H1 (cell line): ENCODE results near the gene MYOM3. TPM values are rescaled to one million over a fixed set of nuclear protein-coding genes. Genes with fewer than 3 reads are reported as not detected.

Source experiments
- CTCF ChIA-PET: fragments of 300-600 bp; sonication (Branson Sonifier 250); formaldehyde crosslinking; loops from one replicate; lab custom pipeline; 2021; ENCODE audit not compliant: partially characterized antibody; lab: Charles Lee
- POLR2A ChIA-PET: fragments of 300-600 bp; sonication (Branson Sonifier 250); formaldehyde crosslinking; loops from one replicate; lab custom pipeline; 2021; ENCODE audit warnings: inconsistent platforms; ENCODE audit not compliant: partially characterized antibody; lab: Charles Lee
- DNase-seq, 2 experiments: peaks; one replicate each; pipeline versions ENCODE4 v3.0.0 to v3.0.0-alpha.2; 2010 to 2022; ENCODE audit warnings: low spot score in 2 of 2, low read depth in 1 of 2, mixed read lengths in 1 of 2
- FAIRE-seq: peaks from 2 replicates; lab custom pipeline; 2011; peaks lifted over from hg19 to GRCh38; lab: Jason Lieb, UNC
- H2AFZ ChIP-seq: 2 replicates; pipeline ENCODE4 v1.8.1; 2012; ENCODE audit warnings: low read length, inconsistent platforms
- H2AK5ac ChIP-seq: 2 replicates; pipeline ENCODE4 v1.6.1; 2013; ENCODE audit warnings: low read depth, low read length
- H2BK120ac ChIP-seq: replicated peaks from 2 replicates; pipeline ENCODE3; 2013; ENCODE audit warnings: low read depth, low read length, inconsistent platforms
- H2BK12ac ChIP-seq: 2 replicates; pipeline ENCODE4 v1.6.1; 2013; ENCODE audit warnings: low read depth, low read length
- H2BK15ac ChIP-seq: 2 replicates; pipeline ENCODE4 v1.6.1; 2013; ENCODE audit warnings: low read length
- H2BK20ac ChIP-seq: 2 replicates; pipeline ENCODE4 v1.6.1; 2013; ENCODE audit warnings: low read length
- H2BK5ac ChIP-seq: 2 replicates; pipeline ENCODE4 v1.6.1; 2013; ENCODE audit warnings: low read depth, low read length
- H3K14ac ChIP-seq: 2 replicates; pipeline ENCODE4 v1.6.1; 2013; ENCODE audit warnings: inconsistent platforms; ENCODE audit not compliant: insufficient read length
- H3K18ac ChIP-seq: 2 replicates; pipeline ENCODE4 v1.6.1; 2013; ENCODE audit warnings: low read length; ENCODE audit errors: extremely low read depth
- H3K23ac ChIP-seq: 2 replicates; pipeline ENCODE4 v1.6.1; 2013; ENCODE audit warnings: inconsistent platforms; ENCODE audit not compliant: insufficient read length
- H3K23me2 ChIP-seq: 2 replicates; pipeline ENCODE4 v1.6.1; 2013; ENCODE audit warnings: low read depth, low read length
- H3K27ac ChIP-seq: 2 replicates; pipeline ENCODE4 v1.6.1; 2011; ENCODE audit warnings: low read depth, low read length, inconsistent platforms
- H3K27me3 ChIP-seq, 4 experiments: replicated peaks in 1 of 4; 1 replicate in 1 of 4; 2 replicates in 3 of 4; pipeline versions ENCODE4 v1.6.1 to v1.8.1; 2011 to 2013; ENCODE audit warnings: low read length in 3 of 4, mild to moderate bottlenecking in 3 of 4, inconsistent platforms in 2 of 4, mixed read lengths in 2 of 4, moderate library complexity in 1 of 4; ENCODE audit not compliant: control insufficient read depth in 3 of 4, insufficient read depth in 3 of 4; ENCODE audit errors: extremely low read depth in 1 of 4
- H3K36me3 ChIP-seq, 4 experiments: 2 replicates each; pipeline versions ENCODE4 v1.6.1 to v1.8.1; 2011 to 2013; ENCODE audit warnings: mild to moderate bottlenecking in 4 of 4, low read length in 3 of 4, moderate library complexity in 2 of 4, control low read depth in 1 of 4, inconsistent platforms in 1 of 4; ENCODE audit not compliant: insufficient read depth in 4 of 4, control insufficient read depth in 2 of 4
- H3K4ac ChIP-seq: replicated peaks from 2 replicates; pipeline ENCODE3; 2013; ENCODE audit warnings: low read length, low read depth, mixed read lengths, inconsistent platforms; ENCODE audit not compliant: insufficient read length
- H3K4me1 ChIP-seq, 4 experiments: replicated peaks in 1 of 4; 1 replicate in 1 of 4; 2 replicates in 3 of 4; pipeline versions ENCODE4 v1.6.1 to v1.8.1; 2011 to 2013; ENCODE audit warnings: low read length in 3 of 4, inconsistent platforms in 2 of 4, mixed read lengths in 1 of 4; ENCODE audit not compliant: insufficient read depth in 4 of 4, control insufficient read depth in 3 of 4
- H3K4me2 ChIP-seq, 2 experiments: 2 replicates each; pipeline versions ENCODE4 v1.6.1 to v1.8.1; 2011 to 2013; ENCODE audit warnings: low read depth in 2 of 2, low read length in 2 of 2, control low read depth in 1 of 2, inconsistent platforms in 1 of 2, mild to moderate bottlenecking in 1 of 2; ENCODE audit not compliant: insufficient read depth in 1 of 2
- H3K4me3 ChIP-seq, 4 experiments: fragments of 200-600, 300-600 bp in 1 of 4; sonication (generic), shearing (Covaris generic), sonication (Bioruptor Twin) in 1 of 4; 2 replicates each; pipeline versions ENCODE4 v1.5.1 to v1.8.1; 2011 to 2016; ENCODE audit warnings: low read length in 4 of 4, low read depth in 3 of 4, control low read depth in 2 of 4, inconsistent platforms in 2 of 4, mild to moderate bottlenecking in 2 of 4, mixed read lengths in 1 of 4, moderate library complexity in 1 of 4; ENCODE audit not compliant: insufficient read depth in 2 of 4; ENCODE audit errors: extremely low read depth in 1 of 4
- H3K56ac ChIP-seq: replicated peaks from 2 replicates; pipeline ENCODE3; 2013; ENCODE audit warnings: low read depth, mild to moderate bottlenecking, mixed read lengths, low read length, inconsistent platforms; ENCODE audit not compliant: insufficient read length
- H3K79me1 ChIP-seq: 2 replicates; pipeline ENCODE4 v1.6.1; 2013; ENCODE audit warnings: low read depth, low read length, control low read depth
- H3K79me2 ChIP-seq, 2 experiments: 2 replicates each; pipeline versions ENCODE4 v1.6.1 to v1.8.1; 2012 to 2013; ENCODE audit warnings: low read length in 2 of 2, mild to moderate bottlenecking in 2 of 2, inconsistent platforms in 1 of 2; ENCODE audit not compliant: insufficient read depth in 2 of 2, control insufficient read depth in 1 of 2
- H3K9ac ChIP-seq, 4 experiments: replicated peaks in 1 of 4; 1 replicate in 1 of 4; 2 replicates in 3 of 4; pipeline versions ENCODE4 v1.6.1 to v1.8.1; 2011 to 2013; ENCODE audit warnings: low read depth in 3 of 4, low read length in 3 of 4, control low read depth in 2 of 4, mild to moderate bottlenecking in 2 of 4, moderate library complexity in 2 of 4, inconsistent platforms in 1 of 4; ENCODE audit errors: extremely low read depth in 1 of 4
- H3K9me3 ChIP-seq, 2 experiments: 2 replicates each; pipeline versions ENCODE4 v1.6.1 to v1.8.1; 2012 to 2013; ENCODE audit warnings: mild to moderate bottlenecking in 2 of 2, moderate library complexity in 2 of 2, control low read depth in 1 of 2, inconsistent platforms in 1 of 2, low read depth in 1 of 2, low read length in 1 of 2, mixed read lengths in 1 of 2; ENCODE audit not compliant: insufficient read depth in 2 of 2
- H4K20me1 ChIP-seq, 2 experiments: replicated peaks in 1 of 2; 2 replicates each; pipeline versions ENCODE3 to v1.8.1; 2011 to 2013; ENCODE audit warnings: inconsistent platforms in 2 of 2, low read length in 2 of 2, mild to moderate bottlenecking in 1 of 2; ENCODE audit not compliant: insufficient read depth in 2 of 2, control insufficient read depth in 1 of 2
- H4K5ac ChIP-seq: 2 replicates; pipeline ENCODE4 v1.6.1; 2013; ENCODE audit warnings: low read length, low read depth, mixed read lengths, inconsistent platforms; ENCODE audit not compliant: insufficient read length
- H4K8ac ChIP-seq: 2 replicates; pipeline ENCODE4 v1.8.0; 2013; ENCODE audit warnings: mild to moderate bottlenecking, moderate library complexity, low read length, inconsistent platforms; ENCODE audit not compliant: insufficient read depth; ENCODE audit errors: extremely low read depth
- H4K91ac ChIP-seq: replicated peaks from 2 replicates; pipeline ENCODE3; 2013; ENCODE audit warnings: low read length, mixed read lengths, inconsistent platforms; ENCODE audit not compliant: insufficient read length
- JUND ChIP-seq: IDR thresholded peaks from 2 replicates; pipeline ENCODE4 v1.6.1; 2011; ENCODE audit warnings: mild to moderate bottlenecking, improper control_type of control experiment, low read length
- NANOG ChIP-seq: IDR thresholded peaks from 2 replicates; pipeline ENCODE4 v1.6.1; 2011; ENCODE audit warnings: low read length, low read depth, mild to moderate bottlenecking, inconsistent platforms; ENCODE audit not compliant: insufficient read depth, poor library complexity, severe bottlenecking
- WGBS, 2 experiments: shearing (Covaris generic) in 1 of 2; methylation state at CpG; one replicate each; pipeline versions ENCODE4 v1.1.6 to v1.1.7; 2013 to 2015; ENCODE audit warnings: low lambda C conversion rate in 2 of 2, mixed read lengths in 2 of 2, inconsistent platforms in 1 of 2, low coverage in 1 of 2, missing lambda C conversion rate in 1 of 2; ENCODE audit not compliant: insufficient replicate concordance in 2 of 2, insufficient coverage in 1 of 2, insufficient read length in 1 of 2; ENCODE audit errors: extremely low coverage in 1 of 2, missing lambda C conversion rate in 1 of 2; 5-methylcytosine and 5-hydroxymethylcytosine counted together
- polyA plus RNA-seq, 7 experiments: library from polyadenylated mRNA; depleted of rRNA in 3 of 7; stranded (reverse) in 5 of 7; unstranded in 2 of 7; fragments of >200 nt in 5 of 7; fragments of 200-250 nt in 2 of 7; gene quantifications; 1 replicate in 5 of 7; 2 replicates in 1 of 7; 4 replicates in 1 of 7; pipeline versions ENCODE4 v1.2.1 to v1.2.3, GENCODE V29; 2011 to 2013; ENCODE audit warnings: missing spikeins in 2 of 7, mixed read lengths in 2 of 7
- total RNA-seq: library from RNA; stranded (reverse); fragmentation: NEBNext Ultra II Directional; extraction: Animal tissue kit (Norgen Biotek cat#: 25700); gene quantifications from 2 replicates; pipeline ENCODE4 v1.2.1, GENCODE V29; 2021

MYOM3 gene
- total and polyA plus RNA-seq, 2 of the 8 experiments (the other 6 are each of a cell fraction or from before 2014, with no cell fraction given), result 0.08 to 0.09 TPM

DNA sequence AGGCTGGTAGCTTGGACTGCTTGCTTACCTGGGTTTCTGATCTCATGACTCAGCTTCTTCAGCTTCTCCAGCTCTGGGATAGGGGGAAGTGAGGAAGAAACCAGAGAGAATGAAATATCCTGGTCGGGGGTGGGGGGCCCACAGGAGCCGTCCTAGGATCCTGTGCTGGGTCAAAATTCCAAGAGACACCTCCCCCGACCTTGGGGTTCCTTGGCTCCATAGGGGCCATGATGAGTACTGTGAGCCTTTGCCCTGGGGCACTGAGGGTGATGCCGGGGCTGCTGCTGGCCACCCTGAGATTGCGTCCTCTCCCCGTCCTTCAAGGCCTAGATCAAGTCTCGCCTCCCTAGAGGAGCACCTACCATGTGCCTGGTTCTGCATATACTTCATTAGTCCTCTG, 40.0 kb downstream of the MYOM3 start:
- Histone ChIP-seq H2BK120ac (no peak overlapping the region), H3K18ac (no peak overlapping the region), H4K5ac (no peak overlapping the region), H3K79me2 (no peaks in the 10 kb centered on the region), H3K4ac (peak overlapping the region; percentile 19), H2BK12ac (peak overlapping the region; percentile 11; the same call in 1 of the 2 replicates), H3K56ac (no peak overlapping the region), H4K20me1 (no peaks in the 10 kb centered on the region), H3K79me1 (no peaks in the 10 kb centered on the region), H3K14ac (no peak overlapping the region), H3K23me2 (no peaks in the 10 kb centered on the region), H3K36me3 (no peaks in the 10 kb centered on the region), H3K4me2 (no peak overlapping the region), H2BK15ac (peak overlapping the region; percentile 13; the same call in 1 of the 2 replicates), H3K23ac (no peak overlapping the region), H4K8ac (no peak overlapping the region), H3K9ac (no peak overlapping the region), H3K4me1 (peaks cover 0 to 3% (median under 1%) of the 10 kb centered on the region in 4 experiments; a peak in 4 of 7 replicates), H2AK5ac (no peak overlapping the region), H3K9me3 (no peaks in the 10 kb centered on the region), H3K4me3 (no peak overlapping the region), H2BK20ac (no peak overlapping the region), H2BK5ac (no peak overlapping the region), H2AFZ (peak overlapping the region; percentile 73), H3K27me3 (no peaks in the 10 kb centered on the region; a peak in 1 of 7 replicates), H4K91ac (no peak overlapping the region), H3K27ac (no peak overlapping the region)
- ChIA-PET POLR2A (interaction anchor here (1.0 to 1.6 kb wide), 3 partner anchors 11 to 92 kb away, joined by 3 to 11 read pairs (median 9); partner anchors contain the start of gene SRSF10), CTCF (interaction anchor here (0.5 to 3.5 kb wide), 31 partner anchors 11 to 580 kb away, joined by 3 to 32 read pairs (median 4); partner anchors contain the start of gene MYOM3)
- TF ChIP-seq NANOG (no peak), JUND (no peak)
- DNase-seq (no peak), FAIRE-seq (no peak)
- WGBS, 2 experiments, result 91% methylated on average over 7 of the region's 7 CpGs; no CpG with 5 or more reads in 1 of the 2 experiments
